ENCODE measurements around the gene SSBP4.

DNA sequence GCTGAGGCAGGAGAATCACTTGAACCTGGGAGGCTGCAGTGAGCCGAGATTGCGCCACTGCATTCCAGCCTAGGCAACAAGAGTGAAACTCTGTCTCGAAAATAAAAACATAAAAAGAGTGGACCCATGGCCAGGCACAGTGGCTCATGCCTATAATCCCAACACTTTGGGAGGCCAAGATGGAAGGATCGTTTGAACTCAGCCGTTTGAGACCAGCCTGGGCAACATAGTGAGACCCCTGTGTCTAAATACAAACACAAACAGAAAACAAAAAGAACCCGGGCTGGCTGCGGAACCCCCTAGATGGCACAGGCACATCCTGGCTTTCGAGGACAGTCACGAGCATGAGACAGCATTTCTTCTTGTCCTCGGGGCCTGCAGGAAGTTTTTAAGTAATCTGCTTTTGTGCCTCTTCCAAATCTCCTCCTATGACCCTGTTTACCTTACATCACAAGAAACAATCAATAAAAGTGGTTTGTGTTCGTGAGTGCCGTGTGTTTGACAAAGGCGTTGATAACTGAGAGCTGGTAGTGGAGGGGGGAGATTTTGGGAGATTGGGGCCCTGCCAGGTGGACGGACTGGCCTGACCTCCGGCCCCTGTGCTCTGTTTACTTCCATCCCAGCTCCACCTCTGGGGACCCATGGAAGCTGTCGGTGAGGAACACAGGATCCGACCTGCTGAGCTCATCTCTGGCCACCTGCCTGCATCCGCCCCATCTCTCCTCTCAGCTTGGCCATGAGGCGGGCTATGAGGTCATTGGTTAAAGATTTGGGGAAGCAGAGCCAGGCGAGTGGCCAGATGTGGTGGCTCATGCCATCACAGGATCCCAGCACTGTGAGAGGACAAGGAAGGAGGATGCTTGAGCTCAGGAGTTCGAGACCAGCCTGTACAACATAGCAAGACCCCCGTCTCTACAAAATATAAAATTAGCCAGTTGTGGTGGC is 39.1 kb upstream of the SSBP4 start:
- TF ChIP-seq, protein P1, sequence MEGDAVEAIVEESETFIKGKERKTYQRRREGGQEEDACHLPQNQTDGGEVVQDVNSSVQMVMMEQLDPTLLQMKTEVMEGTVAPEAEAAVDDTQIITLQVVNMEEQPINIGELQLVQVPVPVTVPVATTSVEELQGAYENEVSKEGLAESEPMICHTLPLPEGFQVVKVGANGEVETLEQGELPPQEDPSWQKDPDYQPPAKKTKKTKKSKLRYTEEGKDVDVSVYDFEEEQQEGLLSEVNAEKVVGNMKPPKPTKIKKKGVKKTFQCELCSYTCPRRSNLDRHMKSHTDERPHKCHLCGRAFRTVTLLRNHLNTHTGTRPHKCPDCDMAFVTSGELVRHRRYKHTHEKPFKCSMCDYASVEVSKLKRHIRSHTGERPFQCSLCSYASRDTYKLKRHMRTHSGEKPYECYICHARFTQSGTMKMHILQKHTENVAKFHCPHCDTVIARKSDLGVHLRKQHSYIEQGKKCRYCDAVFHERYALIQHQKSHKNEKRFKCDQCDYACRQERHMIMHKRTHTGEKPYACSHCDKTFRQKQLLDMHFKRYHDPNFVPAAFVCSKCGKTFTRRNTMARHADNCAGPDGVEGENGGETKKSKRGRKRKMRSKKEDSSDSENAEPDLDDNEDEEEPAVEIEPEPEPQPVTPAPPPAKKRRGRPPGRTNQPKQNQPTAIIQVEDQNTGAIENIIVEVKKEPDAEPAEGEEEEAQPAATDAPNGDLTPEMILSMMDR (IDR thresholded peaks at IDR 0.05; ENCODE audit: poor library complexity): no peak
- TF ChIP-seq EZH2phosphoT487 (IDR thresholded peaks at IDR 0.05; ENCODE audit: low read depth, severe bottlenecking, unreplicated experiment): no peak
- no peak for TF ChIP-seq EZH2 (IDR thresholded peaks at IDR 0.05; ENCODE audit: borderline replicate concordance)

Measured in hepatocyte (in vitro differentiated cells).